Iris pigment epithelial cell (primary cell): ENCODE measurements around the gene DENND4A.
"Not testable (repeated sequence)": the region's sequence is repeated elsewhere in the genome, so short reads cannot be mapped to it uniquely, and the experiment has no call there.

Experiments
- DNase-seq: peaks from one replicate; pipeline ENCODE4 v3.0.0-alpha.2; 2011; ENCODE audit warnings: low read depth

DENND4A gene

GRCh38 chr15:65789105-65789504 lies 3.0 kb downstream of the DENND4A start:
- no peak for DNase-seq

GRCh38 chr15:65787260-65787659 lies 4.8 kb downstream of the DENND4A start:
- DNase-seq = no peak

GRCh38 chr15:65785151-65785550 lies 6.9 kb downstream of the DENND4A start:
- no peak for DNase-seq

GRCh38 chr15:65783872-65784271 lies 8.2 kb downstream of the DENND4A start:
- DNase-seq = no peak

- DNase-seq = no peak
These were observed 10.0 kb downstream of the DENND4A start for GRCh38 chr15:65782096-65782495.

GRCh38 chr15:65778701-65779100 lies 13.4 kb downstream of the DENND4A start:
- DNase-seq = not testable (repeated sequence)

GRCh38 chr15:65778269-65778668 lies 13.8 kb downstream of the DENND4A start:
- DNase-seq = no peak

- DNase-seq = no peak
These were observed 14.2 kb downstream of the DENND4A start for GRCh38 chr15:65777843-65778242.

GRCh38 chr15:65777053-65777452 lies 15.0 kb downstream of the DENND4A start:
- no peak for DNase-seq

GRCh38 chr15:65773386-65774111 lies 18.5 kb downstream of the DENND4A start:
- no peak for DNase-seq

- no peak for DNase-seq
These were observed 19.2 kb downstream of the DENND4A start for GRCh38 chr15:65772930-65773329.

- DNase-seq = peak; percentile 25
These were observed 20.2 kb downstream of the DENND4A start for GRCh38 chr15:65771870-65772269.

GRCh38 chr15:65769482-65769881 lies 22.6 kb downstream of the DENND4A start:
- DNase-seq = no peak

GRCh38 chr15:65767895-65768294 lies 24.2 kb downstream of the DENND4A start:
- no peak for DNase-seq

GRCh38 chr15:65767264-65767595 lies 24.9 kb downstream of the DENND4A start:
- no peak for DNase-seq

- DNase-seq = peak; percentile 53
These were observed 25.4 kb downstream of the DENND4A start for GRCh38 chr15:65766422-65767263.

- no peak for DNase-seq
These were observed 27.0 kb downstream of the DENND4A start for GRCh38 chr15:65765106-65765505.

- no peak for DNase-seq
These were observed 28.9 kb downstream of the DENND4A start for GRCh38 chr15:65762914-65763787.

GRCh38 chr15:65762399-65762798 lies 29.7 kb downstream of the DENND4A start:
- no peak for DNase-seq

GRCh38 chr15:65761210-65761926 lies 30.7 kb downstream of the DENND4A start:
- no peak for DNase-seq

- DNase-seq = no peak
These were observed 32.7 kb downstream of the DENND4A start for GRCh38 chr15:65759441-65759840.

GRCh38 chr15:65758242-65758641 lies 33.9 kb downstream of the DENND4A start:
- DNase-seq = no peak
